Mesenchymal stem cell (in vitro differentiated cells and primary cell): ENCODE results near the gene DUOX2.
"Not testable (repeated sequence)": the region's sequence is repeated elsewhere in the genome, so short reads cannot be mapped to it uniquely, and the experiment has no call there.

Source experiments
- DNase-seq: peaks from one replicate; pipeline ENCODE4 v3.0.0-alpha.2; 2013
- H2AFZ ChIP-seq: one replicate; pipeline ENCODE4 v1.6.1; 2013; ENCODE audit warnings: low read depth, mild to moderate bottlenecking, control low read depth, inconsistent platforms, low read length, moderate library complexity
- H2AK5ac ChIP-seq: 2 replicates; pipeline ENCODE4 v1.6.1; 2013; ENCODE audit warnings: low read length, moderate library complexity, mild to moderate bottlenecking, inconsistent platforms; ENCODE audit not compliant: severe bottlenecking
- H2BK120ac ChIP-seq: one replicate; pipeline ENCODE4 v1.6.1; 2013; ENCODE audit warnings: low read depth, mild to moderate bottlenecking, inconsistent platforms, low read length, moderate library complexity
- H2BK12ac ChIP-seq, 2 experiments: one replicate each; pipeline ENCODE4 v1.6.1; 2013; ENCODE audit warnings: inconsistent platforms in 2 of 2, low read length in 2 of 2, mild to moderate bottlenecking in 2 of 2, moderate library complexity in 2 of 2, control low read depth in 1 of 2
- H2BK15ac ChIP-seq: one replicate; pipeline ENCODE4 v1.6.1; 2013; ENCODE audit warnings: mild to moderate bottlenecking, low read depth, inconsistent platforms; ENCODE audit not compliant: poor library complexity, severe bottlenecking
- H2BK5ac ChIP-seq: 2 replicates; pipeline ENCODE4 v1.6.1; 2013; ENCODE audit warnings: low read depth, mild to moderate bottlenecking, low read length, control low read depth, inconsistent platforms; ENCODE audit not compliant: poor library complexity, severe bottlenecking
- H3K14ac ChIP-seq, 2 experiments: one replicate each; pipeline ENCODE4 v1.6.1; 2013; ENCODE audit warnings: inconsistent platforms in 2 of 2, low read length in 2 of 2, control low read depth in 1 of 2, mild to moderate bottlenecking in 1 of 2, moderate library complexity in 1 of 2
- H3K18ac ChIP-seq, 2 experiments: one replicate each; pipeline ENCODE4 v1.6.1; 2013; ENCODE audit warnings: inconsistent platforms in 2 of 2, low read length in 2 of 2, control low read depth in 1 of 2, low read depth in 1 of 2, mild to moderate bottlenecking in 1 of 2
- H3K23ac ChIP-seq, 2 experiments: one replicate each; pipeline ENCODE4 v1.6.1; 2013; ENCODE audit warnings: inconsistent platforms in 2 of 2, low read length in 2 of 2, mild to moderate bottlenecking in 2 of 2, moderate library complexity in 2 of 2, control low read depth in 1 of 2
- H3K27ac ChIP-seq: 2 replicates; pipeline ENCODE4 v1.5.1; 2013; ENCODE audit warnings: mild to moderate bottlenecking, moderate library complexity, low read length, control low read depth, inconsistent platforms; ENCODE audit not compliant: poor library complexity, severe bottlenecking
- H3K27me3 ChIP-seq, 2 experiments: 2 replicates each; pipeline versions ENCODE4 v1.6.1 to v1.7.0; 2013; ENCODE audit warnings: low read length in 2 of 2, mild to moderate bottlenecking in 2 of 2, moderate library complexity in 2 of 2, control low read depth in 1 of 2, inconsistent platforms in 1 of 2; ENCODE audit not compliant: control insufficient read depth in 1 of 2, insufficient read depth in 1 of 2
- H3K36me3 ChIP-seq, 2 experiments: 2 replicates each; pipeline versions ENCODE4 v1.6.1 to v1.7.0; 2013; ENCODE audit warnings: low read length in 2 of 2, control low read depth in 1 of 2, inconsistent platforms in 1 of 2, low read depth in 1 of 2, mild to moderate bottlenecking in 1 of 2; ENCODE audit not compliant: insufficient read depth in 2 of 2, control insufficient read depth in 1 of 2
- H3K4ac ChIP-seq, 2 experiments: one replicate each; pipeline ENCODE4 v1.6.1; 2013; ENCODE audit warnings: inconsistent platforms in 2 of 2, low read length in 2 of 2, mild to moderate bottlenecking in 2 of 2, moderate library complexity in 2 of 2, control low read depth in 1 of 2, low read depth in 1 of 2
- H3K4me1 ChIP-seq: 2 replicates; pipeline ENCODE4 v1.6.1; 2013; ENCODE audit warnings: low read depth, low read length, control low read depth; ENCODE audit not compliant: control insufficient read depth, insufficient read depth
- H3K4me2 ChIP-seq: 2 replicates; pipeline ENCODE4 v1.6.1; 2013; ENCODE audit warnings: low read length, mild to moderate bottlenecking, inconsistent platforms; ENCODE audit not compliant: poor library complexity, severe bottlenecking
- H3K4me3 ChIP-seq, 2 experiments: 2 replicates each; pipeline versions ENCODE4 v1.5.1 to v1.7.0; 2013; ENCODE audit warnings: low read length in 2 of 2, mild to moderate bottlenecking in 2 of 2, control low read depth in 1 of 2, low read depth in 1 of 2; ENCODE audit not compliant: insufficient read depth in 1 of 2
- H3K79me1 ChIP-seq: replicated peaks from 2 replicates; pipeline ENCODE4 v1.6.1; 2013; ENCODE audit warnings: mild to moderate bottlenecking, control low read depth, low read length, inconsistent platforms; ENCODE audit not compliant: poor library complexity, severe bottlenecking
- H3K9ac ChIP-seq: 2 replicates; pipeline ENCODE4 v1.7.0; 2013; ENCODE audit warnings: mild to moderate bottlenecking, low read length, moderate library complexity
- H3K9me3 ChIP-seq: 2 replicates; pipeline ENCODE4 v1.7.0; 2013; ENCODE audit warnings: mild to moderate bottlenecking, low read length; ENCODE audit not compliant: control insufficient read depth
- H4K8ac ChIP-seq: one replicate; pipeline ENCODE4 v1.6.1; 2013; ENCODE audit warnings: inconsistent platforms, mild to moderate bottlenecking, low read length, moderate library complexity
- H4K91ac ChIP-seq: one replicate; pipeline ENCODE4 v1.6.1; 2013; ENCODE audit warnings: mild to moderate bottlenecking, low read length, inconsistent platforms
- WGBS: methylation state at CpG from one replicate; pipeline ENCODE4 v1.1.7; 2013; ENCODE audit warnings: mixed read lengths; 5-methylcytosine and 5-hydroxymethylcytosine counted together

The DUOX2 gene

DNA sequence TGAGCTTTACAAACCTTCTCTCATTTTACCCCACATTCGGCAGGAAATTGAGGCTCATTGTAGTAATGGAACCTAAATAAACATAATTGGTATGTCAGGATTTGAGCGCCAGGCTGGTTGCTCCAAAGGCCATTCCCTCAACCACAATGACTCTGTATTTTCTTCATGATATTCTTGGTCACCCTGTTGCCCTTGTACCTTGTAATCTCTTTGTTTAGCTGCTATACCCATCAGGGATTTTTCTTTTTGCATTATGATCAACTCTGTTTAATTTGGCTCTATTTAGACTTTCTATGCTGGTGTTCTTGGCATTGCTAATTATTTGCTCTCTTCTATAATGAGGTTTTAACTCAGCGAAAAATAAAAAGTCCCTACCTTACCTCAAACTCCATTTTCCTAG, 29.8 kb downstream of the DUOX2 start:
- Histone ChIP-seq H4K91ac (no peak overlapping the region), H3K4me1 (no peaks in the 10 kb centered on the region)
- 97% methylated on average over 2 of the region's 3 CpGs for WGBS

GRCh38 chr15:45083223-45083622, 30.7 kb downstream of the DUOX2 start:
- Histone ChIP-seq H3K18ac (no peak overlapping the region), H2BK120ac (no peak overlapping the region), H2AFZ (no peak overlapping the region), H3K36me3 (no peaks in the 10 kb centered on the region), H2BK5ac (no peak overlapping the region), H3K4ac (no peak overlapping the region), H3K9ac (no peak overlapping the region), H3K27me3 (peaks cover 15 to 21% of the 10 kb centered on the region in 2 experiments), H3K79me1 (no peaks in the 10 kb centered on the region), H4K91ac (no peak overlapping the region), H3K4me1 (no peaks in the 10 kb centered on the region), H3K4me3 (no peak overlapping the region), H3K9me3 (no peaks in the 10 kb centered on the region), H3K27ac (no peak overlapping the region), H3K4me2 (no peak overlapping the region), H3K14ac (no peak overlapping the region), H2BK15ac (no peak overlapping the region), H3K23ac (no peak overlapping the region), H4K8ac (no peak overlapping the region), H2BK12ac (no peak overlapping the region), H2AK5ac (no peak overlapping the region)
- no peak for DNase-seq

More for the DNA sequence above, 29.8 kb downstream of the DUOX2 start:
- H3K4me3 ChIP-seq, result no peak overlapping the region
- H3K9me3 ChIP-seq, result no peaks in the 10 kb centered on the region
- peaks cover 21% of the 10 kb centered on the region in 2 experiments for H3K27me3 ChIP-seq
- H3K4me2 ChIP-seq, result no peak overlapping the region
- H2BK12ac ChIP-seq, result no peak overlapping the region
- H2BK15ac ChIP-seq, result no peak overlapping the region
- H2BK5ac ChIP-seq, result no peak overlapping the region
- no peaks in the 10 kb centered on the region for H3K36me3 ChIP-seq
- H3K79me1 ChIP-seq, result no peaks in the 10 kb centered on the region
- no peak overlapping the region for H3K23ac ChIP-seq
- no peak overlapping the region for H3K14ac ChIP-seq
- no peak overlapping the region for H2BK120ac ChIP-seq
- no peak overlapping the region for H3K9ac ChIP-seq
- H3K27ac ChIP-seq, result no peak overlapping the region
- H2AFZ ChIP-seq, result no peak overlapping the region
- DNase-seq, result no peak
- no peak overlapping the region for H3K18ac ChIP-seq
- no peak overlapping the region for H3K4ac ChIP-seq
- no peak overlapping the region for H4K8ac ChIP-seq
- no peak overlapping the region for H2AK5ac ChIP-seq

DNA sequence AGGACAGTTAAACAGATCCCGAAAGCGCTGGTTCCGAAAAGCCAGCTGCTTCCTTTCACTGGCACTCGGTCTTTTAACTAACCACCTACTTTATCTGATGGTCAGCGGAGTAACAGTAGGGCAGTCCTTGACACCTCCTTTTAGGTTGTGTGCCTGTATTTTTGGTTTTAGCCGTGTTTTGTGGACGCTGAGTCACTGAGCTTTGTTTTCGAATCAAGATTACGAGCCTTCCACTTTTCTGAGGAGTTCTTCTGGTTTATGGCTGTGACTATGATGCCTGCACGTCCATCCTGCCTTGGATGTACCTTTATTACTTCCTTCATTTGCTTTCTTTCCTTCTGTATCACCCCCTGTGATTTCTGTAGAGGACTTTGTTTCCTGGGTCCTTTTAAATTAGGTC, 31.6 kb downstream of the DUOX2 start:
- DNase-seq, H3K9ac ChIP-seq, H3K79me1 ChIP-seq, H3K9me3 ChIP-seq, H2BK12ac ChIP-seq, H2AK5ac ChIP-seq, H2BK120ac ChIP-seq, H4K8ac ChIP-seq, H3K4ac ChIP-seq, H2AFZ ChIP-seq, H3K36me3 ChIP-seq, H3K4me1 ChIP-seq, H3K4me3 ChIP-seq, H2BK15ac ChIP-seq, H3K27ac ChIP-seq, H3K18ac ChIP-seq, H3K23ac ChIP-seq, H3K14ac ChIP-seq, H3K4me2 ChIP-seq, H2BK5ac ChIP-seq, H4K91ac ChIP-seq: not testable (repeated sequence)
- WGBS, result no CpG with 5 or more reads among the region's 10 CpGs
- peaks cover 14% of the 10 kb centered on the region in 2 experiments for H3K27me3 ChIP-seq

DNA sequence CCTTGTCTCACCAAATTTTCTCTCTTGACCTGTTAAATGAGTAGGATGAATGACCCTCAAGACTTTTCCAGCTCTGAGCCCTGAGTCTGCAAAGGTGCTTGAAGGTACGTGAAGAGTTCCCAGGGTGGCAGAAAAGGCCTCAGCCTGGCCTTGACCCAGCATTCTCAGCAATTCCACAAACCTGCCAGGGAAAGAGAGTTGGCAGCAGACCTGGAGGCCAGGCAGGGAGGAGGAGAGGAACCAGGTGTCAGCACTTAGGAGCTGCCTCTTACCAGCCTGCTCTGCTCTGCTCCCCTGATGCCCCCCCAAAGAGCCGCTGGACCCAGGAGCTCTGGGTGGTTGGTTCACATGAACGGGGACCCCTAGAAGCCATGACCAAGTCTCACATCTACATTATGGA, 33.4 kb downstream of the DUOX2 start:
- H3K27ac ChIP-seq, H3K23ac ChIP-seq, H3K9me3 ChIP-seq, H3K79me1 ChIP-seq, H2AFZ ChIP-seq, H3K27me3 ChIP-seq, H2BK5ac ChIP-seq, H2BK12ac ChIP-seq, H2BK120ac ChIP-seq, H3K9ac ChIP-seq, H3K14ac ChIP-seq, H2AK5ac ChIP-seq, H2BK15ac ChIP-seq, DNase-seq, H4K8ac ChIP-seq, H3K4ac ChIP-seq, H3K36me3 ChIP-seq, H3K4me2 ChIP-seq, H3K4me3 ChIP-seq, H4K91ac ChIP-seq, H3K4me1 ChIP-seq, H3K18ac ChIP-seq: not testable (repeated sequence)
- WGBS, result 96% methylated on average over 2 of the region's 3 CpGs
